HG03039 (cell line): ENCODE data around the gene C17orf50.

Experiments
- ATAC-seq: cut with Tn5 transposase; IDR thresholded peaks from one replicate; pipeline ENCODE4 v1.9.1; 2021; ENCODE audit warnings: mild to moderate bottlenecking, moderate library complexity; ENCODE audit not compliant: unreplicated experiment

C17orf50 gene

DNA sequence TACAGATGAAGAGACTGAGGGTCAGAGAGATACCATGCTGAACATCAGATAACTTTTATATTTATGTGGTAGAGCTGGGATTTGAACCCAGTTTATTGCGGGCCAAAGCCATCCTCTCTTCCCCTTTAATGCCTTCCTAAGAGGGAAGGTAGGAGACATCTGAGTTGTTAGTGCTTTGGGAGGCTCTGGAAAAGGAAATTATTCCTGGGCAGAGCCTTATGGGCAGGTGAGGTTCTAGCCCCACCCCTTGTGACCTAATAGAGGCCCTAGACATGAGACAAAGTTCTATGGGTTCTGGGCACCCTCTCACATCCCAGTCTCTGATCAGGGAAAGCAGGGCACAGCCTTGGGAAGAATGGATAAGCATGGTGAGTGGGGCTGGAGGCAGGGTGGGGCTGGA lies at the start of gene C17orf50:
Gene C17orf50 (plus strand): TSS at position 301 of the 400 bp plus-strand sequence. CDS start 55 bp downstream, at position 356.
- ATAC-seq: no peak

DNA sequence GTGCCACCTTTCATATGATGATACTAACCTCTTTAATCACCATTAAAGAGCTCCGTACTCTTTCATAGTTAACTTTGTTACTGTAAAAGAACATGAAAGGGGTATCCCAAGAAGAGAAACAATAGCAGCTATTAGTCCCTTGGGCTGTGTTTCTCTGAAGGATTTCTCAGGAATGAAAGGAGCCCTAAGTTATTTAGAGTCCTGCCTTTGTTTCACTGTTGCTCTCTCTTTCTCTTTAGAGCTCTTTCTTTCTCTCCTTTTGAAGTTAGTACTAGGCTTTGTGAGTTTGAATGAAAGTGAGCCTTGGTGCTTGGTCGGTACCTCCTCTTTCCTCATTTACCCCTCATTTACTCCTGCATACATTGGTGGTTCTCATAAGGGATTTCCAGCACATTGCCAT lies 49.7 kb upstream of the C17orf50 start:
- no peak for ATAC-seq

DNA sequence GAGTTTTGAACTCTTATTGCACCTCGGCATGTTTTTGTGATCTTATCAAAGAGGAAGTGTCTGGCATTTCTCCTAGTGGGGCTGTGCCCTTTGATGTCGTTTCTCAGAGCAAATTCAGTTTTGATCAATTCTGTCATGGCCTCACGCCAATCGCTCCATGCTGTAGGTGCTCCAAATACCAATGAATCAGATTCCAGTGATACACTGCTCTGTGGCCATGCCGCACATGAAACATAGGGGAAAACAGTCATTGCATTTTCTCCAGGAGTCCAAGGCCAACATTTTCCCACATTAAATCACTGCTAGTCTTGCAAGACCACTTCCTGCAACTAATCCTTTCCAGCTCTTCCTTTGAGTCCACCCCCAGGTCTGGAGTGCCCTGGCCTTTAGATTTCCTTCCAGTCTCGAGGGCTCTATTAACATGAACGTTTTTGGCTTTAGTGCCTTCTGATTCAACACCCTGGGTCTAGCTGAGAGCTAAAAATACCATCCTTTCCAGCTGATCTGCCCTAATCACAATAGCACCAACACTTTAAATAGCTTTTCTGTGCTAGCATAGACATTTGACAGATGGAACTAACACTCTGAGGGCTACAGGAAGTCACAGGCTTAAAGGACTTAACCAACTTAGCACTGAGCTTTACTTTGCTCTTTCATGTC lies 47.5 kb upstream of the C17orf50 start:
- no peak for ATAC-seq

- no peak for ATAC-seq
These were observed 45.7 kb upstream of the C17orf50 start for GRCh38 chr17:35714988-35715387.

- no peak for ATAC-seq
These were observed 45.3 kb upstream of the C17orf50 start for GRCh38 chr17:35715416-35715815.

DNA sequence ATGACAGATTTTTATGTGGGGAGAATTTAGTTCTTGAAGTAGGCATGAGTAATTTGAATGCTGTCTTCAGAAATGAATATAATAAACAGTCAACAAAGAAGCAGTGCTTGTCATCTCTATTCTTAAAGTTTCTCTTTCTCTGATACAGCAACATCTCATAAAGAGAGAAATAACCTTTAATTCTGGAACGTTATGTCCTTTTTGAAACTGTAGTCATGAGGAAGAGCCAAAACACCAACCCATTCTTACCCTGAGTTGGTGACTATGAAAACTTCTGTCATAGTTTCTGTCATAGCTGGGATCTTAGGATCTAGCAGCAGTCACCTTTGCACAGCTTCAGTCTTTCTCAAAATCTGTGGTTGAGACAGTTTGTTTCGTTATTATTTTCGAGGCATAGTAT lies 44.5 kb upstream of the C17orf50 start:
- ATAC-seq: no peak

DNA sequence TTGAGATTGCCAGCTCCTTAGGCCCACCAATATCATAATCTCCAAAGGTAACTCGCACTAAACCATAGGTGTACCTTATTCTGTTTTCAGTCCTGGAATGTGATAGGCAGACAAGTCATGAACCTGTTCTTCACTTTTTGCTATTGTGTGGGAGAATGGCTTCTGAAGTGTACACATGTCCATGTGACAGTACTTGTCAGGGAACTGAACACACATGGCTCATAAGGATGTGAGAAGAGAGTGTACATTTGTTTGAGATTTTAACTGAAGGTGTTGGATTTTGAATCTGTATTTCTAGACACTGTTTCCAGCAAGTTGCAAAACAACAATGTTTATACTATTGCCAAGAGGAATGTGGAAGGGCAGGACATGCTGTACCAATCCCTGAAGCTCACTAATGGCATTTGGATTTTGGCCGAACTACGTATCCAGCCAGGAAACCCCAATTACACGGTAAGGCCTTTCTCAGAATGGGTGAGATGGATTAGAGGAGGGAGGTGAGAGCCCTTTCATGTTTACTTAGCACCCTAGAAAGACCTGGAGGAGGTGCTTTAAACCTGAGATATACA lies 43.7 kb upstream of the C17orf50 start:
- no peak for ATAC-seq

DNA sequence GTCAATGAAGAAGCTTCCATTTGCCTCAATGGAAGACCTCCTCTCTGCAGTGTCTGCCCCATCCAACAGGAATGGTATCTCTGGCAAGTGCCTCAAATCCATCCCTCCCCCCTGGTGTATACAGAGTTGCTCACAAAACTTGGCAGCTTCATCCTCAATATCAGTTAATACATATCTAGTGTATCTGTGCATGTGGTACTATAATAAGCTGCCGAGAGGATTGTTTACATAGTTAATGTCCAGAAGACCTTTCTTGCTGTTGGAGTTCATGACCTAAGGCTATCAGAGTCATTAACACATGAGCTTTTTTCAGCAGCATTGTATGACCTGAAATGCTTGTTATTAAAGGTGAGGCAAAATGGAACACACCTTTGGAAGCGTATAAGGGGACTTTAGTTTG lies 43.2 kb upstream of the C17orf50 start:
- no peak for ATAC-seq

GRCh38 chr17:35723735-35724134 lies 37.0 kb upstream of the C17orf50 start:
- ATAC-seq: no peak

- ATAC-seq: no peak
These were observed 35.6 kb upstream of the C17orf50 start for GRCh38 chr17:35725058-35725457.

DNA sequence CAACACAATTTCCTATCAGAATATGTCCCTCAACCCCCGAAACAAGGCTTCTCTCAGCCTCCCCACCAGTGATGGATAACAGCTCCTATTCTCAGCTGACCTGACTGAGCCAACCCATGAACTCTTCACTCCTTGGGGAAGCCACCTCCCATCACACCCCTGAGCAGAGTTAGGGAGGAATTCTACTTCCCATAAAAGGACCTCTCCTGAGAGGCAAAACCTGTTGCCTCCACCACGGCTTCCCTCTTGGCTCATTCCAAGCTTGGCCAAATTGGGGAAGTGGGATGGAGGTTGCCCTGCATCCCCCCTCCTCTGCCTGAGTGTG lies 34.9 kb upstream of the C17orf50 start:
- ATAC-seq: no peak

DNA sequence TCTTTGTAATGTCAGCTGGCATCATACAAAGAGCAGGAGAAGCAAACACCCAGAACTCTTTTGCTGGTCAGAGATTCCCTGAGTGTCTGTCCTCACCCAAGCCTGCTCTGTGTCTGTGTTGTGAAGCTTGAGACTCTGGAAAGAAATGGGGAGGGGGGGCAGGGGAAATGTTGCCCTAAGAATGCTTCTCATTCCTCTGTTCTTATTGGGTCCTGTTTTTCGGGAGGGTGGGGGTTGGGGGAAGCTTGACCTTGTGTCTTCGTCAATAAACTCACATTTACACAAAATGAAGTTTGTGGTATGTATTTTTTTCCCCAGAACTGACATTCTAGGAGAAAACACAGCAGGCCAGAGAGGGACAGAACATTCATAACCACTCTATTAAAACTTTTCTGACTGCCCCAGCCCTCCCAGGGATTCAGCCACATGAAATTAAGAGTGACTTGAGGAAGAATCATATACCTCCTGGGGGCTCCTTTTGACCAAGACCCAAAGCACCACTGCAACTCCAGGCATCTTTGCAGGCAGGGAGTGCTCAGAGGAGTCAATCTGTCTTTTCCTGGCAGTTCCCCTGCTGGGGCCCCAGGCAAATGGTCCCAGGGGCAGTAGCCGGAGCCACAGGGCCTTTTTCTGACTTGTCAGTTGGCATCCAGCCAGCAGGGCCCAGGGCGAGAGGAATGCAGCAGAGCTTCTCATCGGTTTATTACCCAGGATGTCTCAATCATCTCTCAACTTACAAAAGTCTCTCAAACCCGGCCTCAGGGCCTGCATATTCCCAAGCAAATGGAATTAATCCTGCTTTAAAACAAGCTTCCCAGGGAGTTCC lies 34.3 kb upstream of the C17orf50 start:
- ATAC-seq: no peak

GRCh38 chr17:35726953-35727460 lies 33.7 kb upstream of the C17orf50 start:
- no peak for ATAC-seq

DNA sequence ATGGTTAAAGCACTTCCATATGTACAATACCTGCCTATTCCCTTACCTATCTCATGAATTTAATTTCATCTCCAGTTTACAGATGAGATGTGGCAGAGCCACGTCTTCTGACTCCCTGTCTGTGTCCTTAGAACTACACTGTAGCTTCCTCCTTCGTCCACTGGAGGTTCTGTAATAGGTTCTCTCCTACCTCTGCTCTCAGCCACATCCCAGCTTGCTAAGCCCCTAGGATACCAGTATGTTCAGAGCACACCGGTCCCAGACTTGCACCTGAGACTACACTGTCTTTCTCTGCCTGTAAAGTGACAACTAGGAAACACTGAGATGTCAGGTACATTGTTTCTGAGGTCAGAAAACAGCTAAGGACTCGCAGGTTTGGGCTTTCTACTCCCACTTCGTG lies 33.1 kb upstream of the C17orf50 start:
- ATAC-seq: no peak

DNA sequence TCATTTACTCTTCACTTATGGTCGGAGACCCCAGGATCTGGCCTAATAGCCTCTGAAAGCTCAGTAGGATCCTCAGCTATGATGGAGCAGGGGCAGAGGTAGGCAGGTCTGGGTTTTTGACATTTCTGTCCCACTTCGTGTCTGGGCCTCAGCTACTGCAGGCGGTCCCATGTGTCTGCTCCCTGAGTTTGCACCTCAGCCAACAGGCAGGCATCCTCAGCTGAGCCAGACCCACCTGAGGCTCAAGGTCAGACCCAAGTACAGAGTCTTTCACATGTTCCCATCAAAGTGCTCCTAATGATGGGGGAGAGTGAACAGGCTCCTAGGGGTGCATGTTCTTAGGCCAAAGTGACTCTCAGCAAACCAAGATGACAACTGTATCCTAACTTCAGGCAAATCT lies 32.1 kb upstream of the C17orf50 start:
- no peak for ATAC-seq

DNA sequence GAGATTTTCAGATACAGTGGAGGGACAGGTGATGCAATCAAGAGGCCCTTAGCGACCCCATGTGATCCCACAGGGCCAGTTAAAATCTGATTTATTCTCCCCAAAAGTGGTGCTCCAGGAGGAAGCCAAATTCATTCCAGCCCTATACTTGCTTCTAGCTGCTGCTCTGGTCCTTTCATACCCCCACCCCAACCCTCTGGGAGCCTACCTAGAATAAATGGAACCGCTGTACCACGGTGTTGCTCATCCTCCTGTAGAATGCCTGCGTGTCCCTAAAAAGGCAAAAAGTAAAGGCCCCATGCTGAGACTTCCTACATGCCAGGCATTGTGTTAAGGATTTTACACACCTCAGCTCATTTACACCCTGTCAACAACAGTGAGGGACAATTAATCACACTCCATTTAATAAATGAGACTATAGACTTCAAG lies 31.3 kb upstream of the C17orf50 start:
- ATAC-seq: no peak

DNA sequence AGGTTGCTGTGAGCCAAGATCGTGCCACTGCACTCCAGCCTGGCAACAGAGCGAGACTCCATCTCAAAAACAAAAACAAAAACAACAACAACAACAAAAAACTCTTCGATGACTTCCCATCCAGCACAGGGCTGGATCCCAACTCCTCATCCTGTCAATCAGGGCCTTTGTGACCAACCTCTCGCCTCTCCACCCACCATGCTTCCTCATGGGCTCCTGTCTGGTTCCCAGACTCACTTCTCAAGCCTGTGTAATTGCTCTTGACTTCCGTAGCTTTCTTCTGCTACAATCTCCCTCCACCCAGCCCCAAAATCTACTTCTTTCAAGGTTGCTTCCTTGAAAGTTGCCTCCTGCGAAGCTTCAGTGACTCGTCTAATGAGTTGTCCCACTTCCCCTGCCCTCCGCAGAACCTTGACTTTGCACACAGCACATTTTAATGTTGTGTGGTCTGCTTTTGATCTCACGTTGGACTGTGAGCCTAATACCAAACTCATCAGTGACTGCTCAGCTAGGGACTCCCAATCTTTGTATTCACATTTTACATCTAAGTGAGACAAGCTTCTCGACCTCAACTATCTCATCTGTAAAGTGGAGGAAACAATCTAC lies 30.2 kb upstream of the C17orf50 start:
- no peak for ATAC-seq

GRCh38 chr17:35731239-35731916 lies 29.3 kb upstream of the C17orf50 start, which contains the start of gene RASL10B:
Gene RASL10B (plus strand): TSS chr17:35731639. CDS start chr17:35735185, 3,546 bp downstream.
- no peak for ATAC-seq

DNA sequence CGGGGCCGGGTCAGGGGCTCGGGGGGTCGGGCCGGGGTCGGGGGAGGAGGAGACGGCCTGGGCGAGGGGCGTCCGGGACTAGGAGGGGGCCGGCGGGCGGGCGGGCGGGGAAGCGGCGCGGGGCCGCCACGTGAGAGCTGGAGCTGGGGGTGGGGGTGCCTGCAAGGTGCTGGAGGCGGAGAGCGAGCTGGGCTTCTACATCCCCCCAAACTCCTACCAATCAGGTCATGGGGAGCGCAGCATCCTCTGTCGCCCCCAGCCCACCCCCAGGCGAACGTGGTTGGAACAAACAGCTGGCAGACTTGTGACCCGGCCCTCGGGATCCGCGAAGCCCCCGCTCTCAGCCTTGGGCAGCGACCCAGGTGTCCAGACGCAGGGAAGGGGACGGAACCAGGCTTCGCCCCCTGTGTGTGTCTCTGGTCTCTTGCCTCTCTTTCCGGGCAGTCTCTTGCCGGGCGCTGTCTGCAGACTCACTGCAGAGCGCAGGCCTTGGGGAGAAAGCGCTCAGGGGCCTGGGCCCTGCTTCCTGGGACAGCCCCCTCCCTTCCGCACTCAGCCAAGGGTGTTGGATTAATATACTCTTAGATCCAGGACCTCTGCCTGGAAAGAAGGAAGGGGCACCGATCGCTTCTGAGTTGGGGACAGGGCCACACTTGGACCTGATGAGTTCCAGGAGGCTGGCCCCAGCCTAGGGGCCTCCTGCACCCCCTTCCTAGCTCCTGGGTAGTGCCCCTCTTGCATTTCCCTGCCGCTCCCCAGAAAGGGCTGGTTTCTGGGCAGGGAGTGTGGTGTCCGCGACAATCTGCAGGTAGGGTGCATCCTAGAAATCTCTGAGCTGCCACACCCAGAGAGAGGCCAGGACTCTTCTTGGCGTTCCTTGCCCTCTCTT lies 28.5 kb upstream of the C17orf50 start:
- ATAC-seq: no peak

DNA sequence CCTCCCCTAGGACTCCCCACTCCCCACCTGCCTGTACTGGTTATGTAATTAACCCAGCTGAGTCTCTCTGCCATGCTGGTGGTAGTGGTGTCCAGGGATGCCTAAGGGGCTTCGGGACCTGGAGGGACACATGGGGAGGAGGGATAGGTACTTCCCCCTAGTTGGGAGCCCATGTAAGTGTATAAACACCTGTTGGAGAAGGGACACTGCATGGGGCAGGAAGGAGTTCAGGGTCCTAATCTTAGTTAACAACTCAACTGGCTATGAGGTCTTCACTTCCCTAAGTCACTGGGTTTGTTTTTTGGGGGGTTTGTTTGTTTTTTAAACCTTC lies 27.9 kb upstream of the C17orf50 start:
- no peak for ATAC-seq
